ENCODE data around the gene CSGALNACT2. TPM values are rescaled to one million over a fixed set of nuclear protein-coding genes. Genes with fewer than 3 reads are reported as not detected.
A peak's percentile ranks its signal among the peaks of the same experiment; 100 is the strongest.

The CSGALNACT2 gene
- total and polyA plus RNA-seq, 2 donors, result 16.1 to 21.2 TPM

GRCh38 chr10:43166207-43166879 is 28.1 kb downstream of the CSGALNACT2 start:
- Histone ChIP-seq H3K4me1 (ENCODE audit: control insufficient read depth in 2 of 2, insufficient read depth in 2 of 2, low read length in 2 of 2) (peaks cover 7 to 9% of the 10 kb centered on the region in 2 donors), H3K27ac (ENCODE audit: low read depth in 1 of 2, low read length in 1 of 2) (peak overlapping the region; percentile 42 to 93), H3K9me3 (ENCODE audit: control insufficient read depth in 2 of 2, insufficient read depth in 1 of 2, low read length in 1 of 2) (no peaks in the 10 kb centered on the region), H3K27me3 (ENCODE audit: control insufficient read depth in 2 of 2, insufficient read depth in 1 of 2, low read length in 1 of 2) (no peaks in the 10 kb centered on the region), H3K36me3 (ENCODE audit: control insufficient read depth in 2 of 2, insufficient read depth in 2 of 2, low read length in 1 of 2) (peaks cover 29 to 40% of the 10 kb centered on the region in 2 donors), H3K4me3 (ENCODE audit: low read length in 2 of 2) (no peak overlapping the region)
- DNase-seq (ENCODE audit: low read depth in 6 of 9, low spot score in 9 of 9), result no peak
- 82% methylated on average over 6 of the region's 6 CpGs for WGBS

- H3K27me3 ChIP-seq (ENCODE audit: control insufficient read depth in 2 of 2, insufficient read depth in 1 of 2, low read length in 1 of 2), result no peaks in the 10 kb centered on the region
- H3K4me1 ChIP-seq (ENCODE audit: control insufficient read depth in 2 of 2, insufficient read depth in 2 of 2, low read length in 2 of 2), result peaks cover 5 to 9% of the 10 kb centered on the region in 2 donors
- no peaks in the 10 kb centered on the region for H3K9me3 ChIP-seq (ENCODE audit: control insufficient read depth in 2 of 2, insufficient read depth in 1 of 2, low read length in 1 of 2)
- H3K36me3 ChIP-seq (ENCODE audit: control insufficient read depth in 2 of 2, insufficient read depth in 2 of 2, low read length in 1 of 2), result peaks cover 28 to 34% of the 10 kb centered on the region in 2 donors
- H3K4me3 ChIP-seq (ENCODE audit: low read length in 2 of 2), result no peak overlapping the region
- H3K27ac ChIP-seq (ENCODE audit: low read depth in 1 of 2, low read length in 1 of 2), result peak overlapping the region in 1 of 2 donors; percentile 93
- DNase-seq (ENCODE audit: low read depth in 6 of 9, low spot score in 9 of 9), result peak; percentile 23 to 81 (median 40)
These were observed 28.7 kb downstream of the CSGALNACT2 start for GRCh38 chr10:43166880-43167497.

- Histone ChIP-seq H3K27ac (ENCODE audit: low read depth in 1 of 2, low read length in 1 of 2) (peak overlapping the region in 1 of 2 donors; percentile 93), H3K9me3 (ENCODE audit: control insufficient read depth in 2 of 2, insufficient read depth in 1 of 2, low read length in 1 of 2) (no peaks in the 10 kb centered on the region), H3K4me3 (ENCODE audit: low read length in 2 of 2) (no peak overlapping the region), H3K27me3 (ENCODE audit: control insufficient read depth in 2 of 2, insufficient read depth in 1 of 2, low read length in 1 of 2) (no peaks in the 10 kb centered on the region), H3K36me3 (ENCODE audit: control insufficient read depth in 2 of 2, insufficient read depth in 2 of 2, low read length in 1 of 2) (peaks cover 25 to 33% of the 10 kb centered on the region in 2 donors), H3K4me1 (ENCODE audit: control insufficient read depth in 2 of 2, insufficient read depth in 2 of 2, low read length in 2 of 2) (peaks cover under 1 to 4% of the 10 kb centered on the region in 2 donors)
- DNase-seq (ENCODE audit: low read depth in 6 of 9, low spot score in 9 of 9), result peak in 1 of 9 donors; percentile 15
- 97% methylated on average over 2 of the region's 2 CpGs for WGBS
These were observed 29.2 kb downstream of the CSGALNACT2 start for GRCh38 chr10:43167498-43167889.

GRCh38 chr10:43170491-43170890 is 32.2 kb downstream of the CSGALNACT2 start:
- Histone ChIP-seq H3K27ac (ENCODE audit: low read depth in 1 of 2, low read length in 1 of 2) (no peak overlapping the region), H3K4me3 (ENCODE audit: low read length in 2 of 2) (no peak overlapping the region), H3K9me3 (ENCODE audit: control insufficient read depth in 2 of 2, insufficient read depth in 1 of 2, low read length in 1 of 2) (no peaks in the 10 kb centered on the region), H3K27me3 (ENCODE audit: control insufficient read depth in 2 of 2, insufficient read depth in 1 of 2, low read length in 1 of 2) (no peaks in the 10 kb centered on the region), H3K36me3 (ENCODE audit: control insufficient read depth in 2 of 2, insufficient read depth in 2 of 2, low read length in 1 of 2) (peaks cover 37 to 38% of the 10 kb centered on the region in 2 donors), H3K4me1 (ENCODE audit: control insufficient read depth in 2 of 2, insufficient read depth in 2 of 2, low read length in 2 of 2) (peaks cover 0 to 2% of the 10 kb centered on the region in 2 donors)
- 93% methylated on average over 2 of the region's 2 CpGs for WGBS
- no peak for DNase-seq (ENCODE audit: low read depth in 6 of 9, low spot score in 9 of 9)

GRCh38 chr10:43172645-43173044 is 34.4 kb downstream of the CSGALNACT2 start:
- Histone ChIP-seq H3K4me1 (ENCODE audit: control insufficient read depth in 2 of 2, insufficient read depth in 2 of 2, low read length in 2 of 2) (no peaks in the 10 kb centered on the region), H3K9me3 (ENCODE audit: control insufficient read depth in 2 of 2, insufficient read depth in 1 of 2, low read length in 1 of 2) (no peaks in the 10 kb centered on the region), H3K27ac (ENCODE audit: low read depth in 1 of 2, low read length in 1 of 2) (no peak overlapping the region), H3K36me3 (ENCODE audit: control insufficient read depth in 2 of 2, insufficient read depth in 2 of 2, low read length in 1 of 2) (peaks cover 40 to 54% of the 10 kb centered on the region in 2 donors), H3K4me3 (ENCODE audit: low read length in 2 of 2) (no peak overlapping the region), H3K27me3 (ENCODE audit: control insufficient read depth in 2 of 2, insufficient read depth in 1 of 2, low read length in 1 of 2) (no peaks in the 10 kb centered on the region)
- 68% methylated on average over 5 of the region's 5 CpGs for WGBS
- DNase-seq (ENCODE audit: low read depth in 6 of 9, low spot score in 9 of 9), result no peak

GRCh38 chr10:43173120-43173519 is 34.9 kb downstream of the CSGALNACT2 start:
- DNase-seq (ENCODE audit: low read depth in 6 of 9, low spot score in 9 of 9), result no peak
- WGBS, result 95% methylated on average over 1 of the region's 1 CpG
- peaks cover 42 to 56% of the 10 kb centered on the region in 2 donors for H3K36me3 ChIP-seq (ENCODE audit: control insufficient read depth in 2 of 2, insufficient read depth in 2 of 2, low read length in 1 of 2)
- H3K4me1 ChIP-seq (ENCODE audit: control insufficient read depth in 2 of 2, insufficient read depth in 2 of 2, low read length in 2 of 2), result no peaks in the 10 kb centered on the region
- no peak overlapping the region for H3K4me3 ChIP-seq (ENCODE audit: low read length in 2 of 2)
- H3K27ac ChIP-seq (ENCODE audit: low read depth in 1 of 2, low read length in 1 of 2), result no peak overlapping the region
- H3K9me3 ChIP-seq (ENCODE audit: control insufficient read depth in 2 of 2, insufficient read depth in 1 of 2, low read length in 1 of 2), result peaks cover 0 to under 1% of the 10 kb centered on the region in 2 donors
- H3K27me3 ChIP-seq (ENCODE audit: control insufficient read depth in 2 of 2, insufficient read depth in 1 of 2, low read length in 1 of 2), result no peaks in the 10 kb centered on the region

- WGBS, result 89% methylated on average over 6 of the region's 6 CpGs
- DNase-seq (ENCODE audit: low read depth in 6 of 9, low spot score in 9 of 9), result no peak
- Histone ChIP-seq H3K4me3 (ENCODE audit: low read length in 2 of 2) (no peak overlapping the region), H3K4me1 (ENCODE audit: control insufficient read depth in 2 of 2, insufficient read depth in 2 of 2, low read length in 2 of 2) (no peaks in the 10 kb centered on the region), H3K27me3 (ENCODE audit: control insufficient read depth in 2 of 2, insufficient read depth in 1 of 2, low read length in 1 of 2) (no peaks in the 10 kb centered on the region), H3K27ac (ENCODE audit: low read depth in 1 of 2, low read length in 1 of 2) (no peak overlapping the region), H3K36me3 (ENCODE audit: control insufficient read depth in 2 of 2, insufficient read depth in 2 of 2, low read length in 1 of 2) (peaks cover 49 to 57% of the 10 kb centered on the region in 2 donors), H3K9me3 (ENCODE audit: control insufficient read depth in 2 of 2, insufficient read depth in 1 of 2, low read length in 1 of 2) (peaks cover 0 to 3% of the 10 kb centered on the region in 2 donors)
These were observed 36.7 kb downstream of the CSGALNACT2 start for GRCh38 chr10:43174969-43175368.

GRCh38 chr10:43176271-43176670 is 38.0 kb downstream of the CSGALNACT2 start:
- peaks cover 50 to 62% of the 10 kb centered on the region in 2 donors for H3K36me3 ChIP-seq (ENCODE audit: control insufficient read depth in 2 of 2, insufficient read depth in 2 of 2, low read length in 1 of 2)

GRCh38 chr10:43177595-43177994 is 39.4 kb downstream of the CSGALNACT2 start:
- no peak overlapping the region for H3K4me3 ChIP-seq (ENCODE audit: low read length in 2 of 2)
- no peak for DNase-seq (ENCODE audit: low read depth in 6 of 9, low spot score in 9 of 9)
- WGBS, result 93% methylated on average over 1 of the region's 1 CpG
- no peaks in the 10 kb centered on the region for H3K4me1 ChIP-seq (ENCODE audit: control insufficient read depth in 2 of 2, insufficient read depth in 2 of 2, low read length in 2 of 2)
- peaks cover 50 to 64% of the 10 kb centered on the region in 2 donors for H3K36me3 ChIP-seq (ENCODE audit: control insufficient read depth in 2 of 2, insufficient read depth in 2 of 2, low read length in 1 of 2)
- H3K9me3 ChIP-seq (ENCODE audit: control insufficient read depth in 2 of 2, insufficient read depth in 1 of 2, low read length in 1 of 2), result peaks cover 0 to 3% of the 10 kb centered on the region in 2 donors
- no peaks in the 10 kb centered on the region for H3K27me3 ChIP-seq (ENCODE audit: control insufficient read depth in 2 of 2, insufficient read depth in 1 of 2, low read length in 1 of 2)
- H3K27ac ChIP-seq (ENCODE audit: low read depth in 1 of 2, low read length in 1 of 2), result no peak overlapping the region

More at GRCh38 chr10:43176271-43176670, 38.0 kb downstream of the CSGALNACT2 start:
- H3K4me1 ChIP-seq (ENCODE audit: control insufficient read depth in 2 of 2, insufficient read depth in 2 of 2, low read length in 2 of 2), result no peaks in the 10 kb centered on the region
- no peak for DNase-seq (ENCODE audit: low read depth in 6 of 9, low spot score in 9 of 9)
- no peak overlapping the region for H3K4me3 ChIP-seq (ENCODE audit: low read length in 2 of 2)
- no peaks in the 10 kb centered on the region for H3K27me3 ChIP-seq (ENCODE audit: control insufficient read depth in 2 of 2, insufficient read depth in 1 of 2, low read length in 1 of 2)
- WGBS, result 97% methylated on average over 3 of the region's 3 CpGs
- H3K9me3 ChIP-seq (ENCODE audit: control insufficient read depth in 2 of 2, insufficient read depth in 1 of 2, low read length in 1 of 2), result peaks cover 0 to 3% of the 10 kb centered on the region in 2 donors
- H3K27ac ChIP-seq (ENCODE audit: low read depth in 1 of 2, low read length in 1 of 2), result no peak overlapping the region
